Measurements from ENCODE around the gene LARP1B. TPM values are rescaled to one million over a fixed set of nuclear protein-coding genes. Genes with fewer than 3 reads are reported as not detected.
"Not testable (repeated sequence)": the region's sequence is repeated elsewhere in the genome, so short reads cannot be mapped to it uniquely, and the experiment has no call there.

Gene LARP1B
- total RNA-seq, 3 donors from 2014 or later, result 25.9 to 30.2 (median 27.5) TPM

GRCh38 chr4:128076464-128076863 is 15.4 kb downstream of the LARP1B start:
- Histone ChIP-seq H3K4me1 (ENCODE audit: low read depth) (no peaks in the 10 kb centered on the region), H3K4me3 (no peak overlapping the region), H3K36me3 (ENCODE audit: low read depth) (no peaks in the 10 kb centered on the region), H3K9me3 (no peaks in the 10 kb centered on the region)
- DNase-seq (no peak), ATAC-seq (no peak)
- intact Hi-C loops (cut with DNase I, micrococcal nuclease), result no loop called here
- TF ChIP-seq CTCF (IDR thresholded peaks at IDR 0.05), result no peak

GRCh38 chr4:128095293-128095692 is 34.2 kb downstream of the LARP1B start:
- H3K9me3 ChIP-seq; ATAC-seq; DNase-seq; H3K4me3 ChIP-seq; intact Hi-C loops (cut with DNase I, micrococcal nuclease); H3K4me1 ChIP-seq (ENCODE audit: low read depth); H3K36me3 ChIP-seq (ENCODE audit: low read depth): not testable (repeated sequence)

- Histone ChIP-seq H3K9me3 (no peaks in the 10 kb centered on the region), H3K4me3 (no peak overlapping the region), H3K36me3 (ENCODE audit: low read depth) (no peaks in the 10 kb centered on the region), H3K4me1 (ENCODE audit: low read depth) (no peaks in the 10 kb centered on the region)
- no peak for TF ChIP-seq CTCF (IDR thresholded peaks at IDR 0.05)
- ATAC-seq (no peak), DNase-seq (no peak)
- intact Hi-C loops (cut with DNase I, micrococcal nuclease), result no loop called here
Measured at GRCh38 chr4:128107766-128108165, 46.7 kb downstream of the LARP1B start.

DNA sequence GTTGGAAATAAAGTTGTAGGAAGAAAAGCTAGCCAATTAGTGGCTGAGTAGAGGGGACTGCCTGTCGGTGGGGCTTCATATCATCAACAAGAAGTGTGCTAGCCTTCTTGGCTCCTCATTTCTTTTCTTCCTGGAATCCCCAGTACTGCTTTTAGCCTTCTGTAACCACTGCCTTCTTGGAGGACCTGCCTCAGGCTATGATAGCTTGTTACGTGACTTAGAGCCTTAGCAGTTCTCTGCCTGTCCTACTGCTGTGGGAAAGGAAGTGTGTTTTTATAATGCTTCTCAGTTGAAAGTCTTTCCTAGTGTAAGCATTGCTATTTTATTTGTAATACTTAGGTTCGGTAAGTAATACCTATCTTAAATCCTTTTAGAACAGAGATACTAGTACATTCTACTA is 61.9 kb downstream of the LARP1B start:
- Histone ChIP-seq H3K36me3 (ENCODE audit: low read depth) (no peaks in the 10 kb centered on the region), H3K4me3 (no peak overlapping the region), H3K4me1 (ENCODE audit: low read depth) (no peaks in the 10 kb centered on the region), H3K9me3 (no peaks in the 10 kb centered on the region)
- ATAC-seq (no peak), DNase-seq (no peak)
- TF ChIP-seq CTCF (IDR thresholded peaks at IDR 0.05), result no peak
- intact Hi-C loops (cut with DNase I, micrococcal nuclease), result no loop called here

DNA sequence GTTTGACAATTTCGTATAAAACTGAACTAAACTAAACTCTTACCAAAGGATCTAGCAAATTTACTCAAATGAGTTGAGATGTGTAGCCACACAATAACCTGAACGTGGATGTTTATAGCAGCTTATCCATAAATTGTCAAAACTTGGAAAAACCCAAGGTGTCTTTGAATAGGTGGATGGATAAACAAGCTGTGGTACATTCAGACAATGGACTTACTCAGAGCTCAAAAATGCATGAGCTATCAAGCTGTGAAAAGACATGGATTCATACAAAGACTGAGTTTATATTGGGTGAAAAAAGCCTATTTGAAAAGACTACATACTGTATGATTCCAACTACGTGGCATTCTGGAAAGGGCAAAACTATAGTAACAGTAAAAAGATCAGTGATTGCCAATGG is 69.5 kb downstream of the LARP1B start:
- intact Hi-C loops (cut with DNase I, micrococcal nuclease), result no loop called here
- no peak for TF ChIP-seq CTCF (IDR thresholded peaks at IDR 0.05)
- no peak overlapping the region for H3K4me3 ChIP-seq
- ATAC-seq (no peak), DNase-seq (no peak)
- no peaks in the 10 kb centered on the region for H3K4me1 ChIP-seq (ENCODE audit: low read depth)
- no peaks in the 10 kb centered on the region for H3K36me3 ChIP-seq (ENCODE audit: low read depth)
- no peaks in the 10 kb centered on the region for H3K9me3 ChIP-seq

GRCh38 chr4:128134925-128135324 is 73.8 kb downstream of the LARP1B start:
- no peak for TF ChIP-seq CTCF (IDR thresholded peaks at IDR 0.05)
- Histone ChIP-seq H3K4me1 (ENCODE audit: low read depth) (no peaks in the 10 kb centered on the region), H3K36me3 (ENCODE audit: low read depth) (no peaks in the 10 kb centered on the region), H3K9me3 (no peaks in the 10 kb centered on the region), H3K4me3 (no peak overlapping the region)
- no peak for DNase-seq
- intact Hi-C loops (cut with DNase I, micrococcal nuclease), result no loop called here
- ATAC-seq, result no peak
